ENCODE results near the gene TRAPPC4. TPM values are rescaled to one million over a fixed set of nuclear protein-coding genes. Genes with fewer than 3 reads are reported as not detected.

The TRAPPC4 gene
- total RNA-seq, 2 donors from 2014 or later, result 72.6 to 73.2 TPM

DNA sequence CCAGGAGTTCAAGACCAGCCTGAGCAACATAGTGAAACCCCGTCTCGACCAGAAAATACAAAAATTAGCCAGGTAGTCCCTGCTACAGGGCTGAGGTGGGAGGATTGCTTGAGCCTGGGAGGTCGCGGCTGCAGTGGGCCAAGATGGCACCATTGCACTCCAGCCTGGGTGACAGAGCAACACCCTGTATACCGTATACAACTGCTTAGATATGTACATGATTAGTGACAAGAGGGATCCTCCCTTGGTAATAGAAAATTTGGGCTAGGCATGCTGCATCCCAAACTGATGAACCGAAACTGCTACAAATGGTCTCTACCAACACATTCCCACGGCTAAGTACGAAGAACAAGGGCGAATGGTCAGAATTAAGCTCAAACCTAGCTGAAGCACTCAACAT, 24.4 kb downstream of the TRAPPC4 start:
- no peaks in the 10 kb centered on the region for H3K9me3 ChIP-seq
- H3K4me3 ChIP-seq, result no peak overlapping the region
- no peak overlapping the region for H3K9ac ChIP-seq (ENCODE audit: low read depth in 2 of 2, low read length in 2 of 2)
- peaks cover 9% of the 10 kb centered on the region for H3K36me3 ChIP-seq
- no peaks in the 10 kb centered on the region for H3K27me3 ChIP-seq
- no peaks in the 10 kb centered on the region for H3K4me1 ChIP-seq
- DNase-seq, result no peak
- TF ChIP-seq, protein P1, sequence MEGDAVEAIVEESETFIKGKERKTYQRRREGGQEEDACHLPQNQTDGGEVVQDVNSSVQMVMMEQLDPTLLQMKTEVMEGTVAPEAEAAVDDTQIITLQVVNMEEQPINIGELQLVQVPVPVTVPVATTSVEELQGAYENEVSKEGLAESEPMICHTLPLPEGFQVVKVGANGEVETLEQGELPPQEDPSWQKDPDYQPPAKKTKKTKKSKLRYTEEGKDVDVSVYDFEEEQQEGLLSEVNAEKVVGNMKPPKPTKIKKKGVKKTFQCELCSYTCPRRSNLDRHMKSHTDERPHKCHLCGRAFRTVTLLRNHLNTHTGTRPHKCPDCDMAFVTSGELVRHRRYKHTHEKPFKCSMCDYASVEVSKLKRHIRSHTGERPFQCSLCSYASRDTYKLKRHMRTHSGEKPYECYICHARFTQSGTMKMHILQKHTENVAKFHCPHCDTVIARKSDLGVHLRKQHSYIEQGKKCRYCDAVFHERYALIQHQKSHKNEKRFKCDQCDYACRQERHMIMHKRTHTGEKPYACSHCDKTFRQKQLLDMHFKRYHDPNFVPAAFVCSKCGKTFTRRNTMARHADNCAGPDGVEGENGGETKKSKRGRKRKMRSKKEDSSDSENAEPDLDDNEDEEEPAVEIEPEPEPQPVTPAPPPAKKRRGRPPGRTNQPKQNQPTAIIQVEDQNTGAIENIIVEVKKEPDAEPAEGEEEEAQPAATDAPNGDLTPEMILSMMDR (IDR thresholded peaks at IDR 0.05), result no peak
- no peak overlapping the region for H3K27ac ChIP-seq
- intact Hi-C loops (cut with DNase I), result no loop called here

DNA sequence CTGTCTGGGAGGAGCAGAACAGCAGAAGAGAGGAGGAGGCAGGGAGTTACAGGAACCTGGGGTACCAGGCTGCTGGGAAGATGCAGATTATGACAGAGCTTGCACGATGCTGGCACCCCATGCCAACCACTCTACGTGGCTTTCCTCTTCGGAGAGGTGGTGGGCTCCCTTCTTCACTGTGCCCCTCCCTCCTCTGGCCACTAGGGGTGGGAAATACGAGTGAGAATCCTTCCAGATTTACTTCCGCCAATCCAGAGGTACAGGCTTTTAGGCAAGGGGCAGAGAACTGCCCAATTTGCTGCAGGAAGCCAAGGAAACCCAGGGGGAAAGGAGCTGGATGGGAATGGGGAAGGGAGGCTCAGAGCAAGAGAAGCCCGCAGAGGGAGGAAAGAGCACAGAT, 26.1 kb downstream of the TRAPPC4 start:
- no peak for DNase-seq
- H3K4me3 ChIP-seq, result no peak overlapping the region
- no peaks in the 10 kb centered on the region for H3K27me3 ChIP-seq
- TF ChIP-seq, protein P1 (IDR thresholded peaks at IDR 0.05), result no peak
- intact Hi-C loops (cut with DNase I), result no loop called here
- H3K4me1 ChIP-seq, result no peaks in the 10 kb centered on the region
- no peaks in the 10 kb centered on the region for H3K9me3 ChIP-seq
- no peak overlapping the region for H3K9ac ChIP-seq (ENCODE audit: low read depth in 2 of 2, low read length in 2 of 2)
- peaks cover 17% of the 10 kb centered on the region for H3K36me3 ChIP-seq
- no peak overlapping the region for H3K27ac ChIP-seq

DNA sequence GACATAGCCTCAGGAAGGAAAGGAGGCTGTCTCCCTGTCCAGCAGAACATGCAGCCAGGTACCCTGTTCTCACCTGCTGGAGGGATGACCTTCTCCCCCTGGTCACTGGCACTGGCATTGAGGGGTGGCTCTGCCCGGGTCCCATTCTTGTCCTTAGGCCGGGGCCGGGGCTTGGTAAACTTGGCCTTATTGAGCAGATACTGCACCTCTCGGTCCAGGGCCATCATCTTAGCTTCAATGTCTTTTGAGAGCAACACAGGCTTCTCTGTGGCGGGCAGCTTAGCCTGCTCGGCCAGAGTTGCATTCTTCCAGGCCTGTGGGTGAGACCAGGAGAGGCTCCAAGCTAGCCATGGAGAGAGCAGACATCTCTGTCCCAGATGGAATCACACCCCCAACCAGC, 27.9 kb downstream of the TRAPPC4 start:
- Histone ChIP-seq H3K9ac (ENCODE audit: low read depth in 2 of 2, low read length in 2 of 2) (no peak overlapping the region), H3K9me3 (no peaks in the 10 kb centered on the region), H3K27me3 (no peaks in the 10 kb centered on the region), H3K36me3 (peaks cover 18% of the 10 kb centered on the region), H3K27ac (no peak overlapping the region), H3K4me3 (no peak overlapping the region), H3K4me1 (no peaks in the 10 kb centered on the region)
- intact Hi-C loops (cut with DNase I), result no loop called here
- no peak for DNase-seq
- TF ChIP-seq, protein P1 (IDR thresholded peaks at IDR 0.05), result no peak

DNA sequence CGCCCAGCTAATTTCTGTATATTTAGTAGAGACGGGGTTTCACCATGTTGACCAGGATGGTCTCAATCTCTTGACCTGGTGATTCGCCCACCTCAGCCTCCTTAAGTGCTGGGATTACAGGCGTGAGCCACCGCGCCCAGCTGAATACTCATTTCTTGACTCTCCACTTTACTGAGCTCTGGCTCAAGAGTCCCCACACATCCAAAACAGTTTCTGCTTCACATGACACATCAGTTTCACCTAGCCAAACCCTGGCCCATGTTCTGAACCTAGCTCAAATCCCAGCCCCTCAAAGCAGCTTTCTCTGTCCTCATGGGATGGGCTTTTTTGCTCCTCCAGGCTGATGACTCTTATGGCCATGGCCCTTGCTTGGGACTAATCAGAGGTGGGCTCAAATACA, 28.6 kb downstream of the TRAPPC4 start:
- DNase-seq, result no peak
- Histone ChIP-seq H3K27me3 (no peaks in the 10 kb centered on the region), H3K4me1 (no peaks in the 10 kb centered on the region), H3K4me3 (no peak overlapping the region), H3K36me3 (peaks cover 25% of the 10 kb centered on the region), H3K27ac (no peak overlapping the region), H3K9ac (ENCODE audit: low read depth in 2 of 2, low read length in 2 of 2) (no peak overlapping the region), H3K9me3 (no peaks in the 10 kb centered on the region)
- intact Hi-C loops (cut with DNase I), result no loop called here
- TF ChIP-seq, protein P1 (IDR thresholded peaks at IDR 0.05), result no peak

DNA sequence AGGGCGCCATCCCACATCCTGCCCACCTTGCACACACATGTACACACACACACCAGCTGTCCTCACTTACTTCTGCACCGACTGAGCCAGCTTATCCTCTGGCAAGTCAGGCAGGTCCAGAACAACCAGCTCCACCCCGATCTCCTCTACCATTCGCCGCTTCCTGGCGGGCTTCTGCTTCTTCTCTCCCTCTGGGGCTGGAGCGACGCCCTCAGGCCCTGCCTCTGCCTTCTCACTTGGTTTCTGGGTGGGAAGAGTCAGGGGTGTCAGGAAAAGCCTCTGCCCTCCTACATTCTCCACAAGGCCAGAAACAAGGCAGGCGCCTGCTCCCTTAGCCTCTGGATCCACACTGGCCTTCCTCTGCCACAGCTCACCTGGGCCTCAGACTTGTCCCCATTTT, 30.1 kb downstream of the TRAPPC4 start:
- TF ChIP-seq, protein P1 (IDR thresholded peaks at IDR 0.05), result no peak
- Histone ChIP-seq H3K36me3 (peaks cover 33% of the 10 kb centered on the region), H3K27ac (no peak overlapping the region), H3K4me1 (no peaks in the 10 kb centered on the region), H3K27me3 (no peaks in the 10 kb centered on the region), H3K4me3 (no peak overlapping the region), H3K9ac (ENCODE audit: low read depth in 2 of 2, low read length in 2 of 2) (no peak overlapping the region), H3K9me3 (no peaks in the 10 kb centered on the region)
- intact Hi-C loops (cut with DNase I), result no loop called here
- DNase-seq, result no peak

DNA sequence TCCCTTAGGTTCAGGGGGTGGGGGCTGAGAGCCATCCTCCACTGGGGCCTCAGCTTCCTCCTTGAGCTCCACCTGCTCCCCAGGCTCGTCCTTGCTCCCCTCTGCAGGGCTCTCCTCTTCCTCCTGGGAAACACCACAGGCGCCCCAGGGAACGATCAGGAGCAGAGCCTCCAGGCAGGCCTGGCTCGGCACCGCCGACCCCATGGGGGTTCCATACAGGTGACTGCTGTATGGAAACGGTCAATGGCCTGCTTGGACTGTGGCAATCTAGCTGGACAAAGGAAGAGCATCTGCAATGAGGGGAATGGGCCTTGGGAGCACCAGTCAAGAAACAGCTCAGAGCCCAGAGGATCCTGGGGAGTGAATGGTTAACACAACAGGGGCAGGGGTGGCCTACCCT, 30.5 kb downstream of the TRAPPC4 start:
- Histone ChIP-seq H3K27ac (no peak overlapping the region), H3K9ac (ENCODE audit: low read depth in 2 of 2, low read length in 2 of 2) (no peak overlapping the region), H3K9me3 (no peaks in the 10 kb centered on the region), H3K4me1 (no peaks in the 10 kb centered on the region), H3K27me3 (no peaks in the 10 kb centered on the region), H3K36me3 (peaks cover 35% of the 10 kb centered on the region), H3K4me3 (no peak overlapping the region)
- TF ChIP-seq, protein P1 (IDR thresholded peaks at IDR 0.05), result no peak
- no peak for DNase-seq
- intact Hi-C loops (cut with DNase I), result no loop called here
